Measurements from ENCODE around the gene MCU.
"Not testable (repeated sequence)": the region's sequence is repeated elsewhere in the genome, so short reads cannot be mapped to it uniquely, and the experiment has no call there.

MCU gene

GRCh38 chr10:72761498-72761897 lies 69.6 kb downstream of the MCU start:
- no peak for DNase-seq

DNA sequence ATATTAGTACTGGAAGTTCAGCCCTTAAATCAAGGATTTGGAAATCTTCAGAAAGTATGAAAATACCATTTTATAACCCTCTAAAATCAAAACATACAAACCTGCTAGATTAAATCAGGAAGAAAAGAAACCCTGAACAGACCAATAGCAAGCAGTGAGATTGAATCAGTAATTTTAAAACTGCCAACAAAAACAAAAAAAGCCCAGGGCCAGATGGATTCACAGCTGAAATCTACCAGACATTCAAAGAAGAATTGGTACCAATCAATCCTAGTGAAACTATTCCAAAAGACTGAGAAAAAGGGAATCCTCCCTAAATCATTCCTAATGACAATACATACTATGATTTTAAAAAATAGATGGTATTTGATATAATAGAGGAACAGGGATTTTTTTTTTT lies 70.1 kb downstream of the MCU start:
- DNase-seq, result no peak

DNA sequence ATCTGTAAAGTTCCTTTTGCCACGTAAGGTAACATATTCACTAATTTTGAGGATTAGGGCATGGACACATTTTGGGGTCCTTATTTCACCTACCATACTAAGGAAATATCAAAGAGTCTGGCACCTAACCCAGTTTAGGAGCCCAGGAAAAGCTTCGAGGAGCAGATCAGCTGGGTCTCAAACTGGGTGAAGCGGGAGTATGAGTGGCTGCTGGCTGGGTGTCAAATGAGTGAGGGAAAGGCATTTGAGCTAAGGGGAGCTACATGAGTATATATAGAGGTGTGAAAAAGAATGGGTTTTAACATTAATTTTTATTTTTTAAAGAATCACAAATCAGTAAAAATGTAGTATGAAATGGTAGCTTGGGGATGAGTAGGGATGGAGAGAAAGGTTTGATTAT lies 71.3 kb downstream of the MCU start:
- DNase-seq, result no peak

- no peak for DNase-seq
These were observed 72.2 kb downstream of the MCU start for GRCh38 chr10:72764151-72764550.

DNA sequence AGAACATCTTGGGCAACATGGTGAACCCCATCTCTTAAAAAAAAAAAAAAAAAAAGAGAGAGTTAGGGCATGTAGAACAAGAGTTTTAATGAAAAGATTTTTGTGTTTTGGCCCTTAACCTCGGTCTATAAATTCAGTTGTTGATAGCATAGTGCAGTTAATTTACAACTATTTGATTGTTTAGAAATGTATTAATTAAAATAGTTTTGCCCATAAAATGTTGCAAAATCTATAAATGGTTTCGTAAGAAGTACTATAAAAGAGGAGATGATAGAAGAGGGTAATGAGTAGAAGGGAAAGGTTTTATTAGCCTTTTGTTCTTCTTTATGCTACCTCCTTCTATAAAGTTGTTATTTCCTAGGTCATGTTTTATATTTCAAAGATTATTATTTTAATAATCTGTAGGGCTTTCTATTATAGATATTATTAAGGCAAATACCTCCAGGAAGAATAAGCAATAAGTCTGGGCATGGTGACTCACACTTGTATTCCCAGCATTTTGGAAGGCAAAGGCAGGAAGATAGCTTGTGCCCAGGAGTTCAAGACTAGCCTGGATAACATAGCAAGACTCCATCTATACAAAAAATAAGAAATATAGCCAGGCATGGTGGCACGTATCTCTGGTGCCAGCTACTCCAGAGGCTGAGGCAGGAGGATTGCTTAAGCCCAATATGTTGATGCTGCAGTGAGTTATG lies 73.3 kb downstream of the MCU start:
- DNase-seq, result no peak

DNA sequence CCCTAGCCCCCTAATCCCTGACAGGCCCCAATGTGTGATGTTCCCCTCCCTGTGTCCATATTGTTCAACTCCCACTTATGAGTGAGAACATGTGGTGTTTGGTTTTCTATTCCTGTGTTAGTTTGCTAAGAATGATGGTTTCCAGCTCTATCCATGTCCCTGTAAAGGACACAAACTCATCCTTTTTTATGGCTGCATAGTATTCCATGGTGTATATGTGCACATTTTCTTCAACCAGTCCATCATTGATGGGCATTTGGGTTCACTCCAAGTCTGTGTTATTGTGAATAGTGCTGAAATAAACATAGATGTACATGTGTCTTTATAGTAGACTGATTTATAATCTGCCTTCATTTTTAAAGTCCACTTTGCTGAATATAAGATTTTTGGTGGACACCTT lies 79.3 kb downstream of the MCU start:
- DNase-seq, result not testable (repeated sequence)

DNA sequence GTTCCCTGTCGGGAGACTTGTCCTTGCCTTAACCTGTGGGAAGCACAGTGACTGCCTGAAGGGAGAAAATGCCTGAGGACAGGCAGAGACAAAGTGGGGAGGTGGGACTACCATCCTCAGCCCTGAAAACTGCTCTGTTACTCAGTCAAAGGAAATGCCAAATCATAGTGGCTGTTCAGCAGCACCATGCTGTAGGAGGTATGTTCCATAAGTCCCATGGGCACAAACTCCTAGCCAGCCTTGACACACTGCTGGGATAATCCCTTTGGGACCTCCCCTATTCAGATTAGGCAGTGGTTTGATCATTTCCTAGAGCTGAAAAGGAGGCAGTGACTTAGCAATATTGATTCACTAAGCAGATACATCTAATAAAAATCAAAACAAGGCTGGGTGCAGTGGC lies 80.1 kb downstream of the MCU start:
- no peak for DNase-seq

DNA sequence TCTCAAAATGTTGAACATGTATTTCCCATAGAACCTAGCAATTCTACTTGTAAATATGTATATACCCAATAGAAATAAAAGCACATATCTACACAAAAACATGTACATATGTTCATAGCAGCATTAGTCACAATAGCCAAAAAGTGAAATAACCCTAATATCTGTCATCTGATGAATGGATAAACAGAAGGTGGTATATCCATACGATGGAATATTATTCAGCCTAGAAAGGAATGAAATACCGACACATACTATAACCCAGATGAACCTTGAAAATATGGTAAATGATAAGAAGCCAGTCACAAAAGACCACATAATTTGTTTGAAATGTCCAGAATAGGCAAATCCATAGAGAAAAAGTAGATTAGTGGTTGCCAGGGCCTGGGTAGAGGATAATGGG lies 87.9 kb downstream of the MCU start:
- DNase-seq, result no peak

DNA sequence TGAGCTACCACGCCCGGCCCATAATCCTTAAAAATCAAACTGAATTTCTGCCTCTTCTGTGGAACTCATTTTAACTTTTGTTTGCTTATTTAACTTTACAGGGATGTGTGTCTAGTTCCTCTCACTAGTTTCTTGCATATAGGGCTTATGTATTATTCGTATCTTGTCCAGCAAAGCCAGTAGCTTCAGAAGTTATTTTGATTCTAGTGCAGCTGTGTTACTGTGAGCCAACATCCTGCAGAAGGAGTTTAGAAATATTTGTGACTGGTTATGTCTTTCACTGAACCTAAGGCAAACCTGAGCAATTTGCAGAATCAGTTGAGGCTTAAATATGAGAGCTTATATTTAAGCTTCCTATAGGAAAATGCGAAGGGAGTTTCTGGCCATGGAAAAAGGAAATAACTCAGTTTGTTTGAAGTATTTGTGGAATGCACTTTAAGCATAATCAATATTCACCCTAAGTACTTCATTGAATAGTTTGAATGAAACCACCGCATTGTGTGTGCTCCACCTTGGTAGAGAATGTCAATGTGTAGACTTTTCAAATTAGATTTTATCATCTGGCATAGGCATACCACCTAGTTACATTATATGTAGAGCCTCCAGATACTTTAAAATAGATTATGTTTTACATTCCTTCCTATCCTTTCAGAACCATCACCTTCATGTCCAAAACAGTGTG lies 90.8 kb downstream of the MCU start:
- no peak for DNase-seq

DNA sequence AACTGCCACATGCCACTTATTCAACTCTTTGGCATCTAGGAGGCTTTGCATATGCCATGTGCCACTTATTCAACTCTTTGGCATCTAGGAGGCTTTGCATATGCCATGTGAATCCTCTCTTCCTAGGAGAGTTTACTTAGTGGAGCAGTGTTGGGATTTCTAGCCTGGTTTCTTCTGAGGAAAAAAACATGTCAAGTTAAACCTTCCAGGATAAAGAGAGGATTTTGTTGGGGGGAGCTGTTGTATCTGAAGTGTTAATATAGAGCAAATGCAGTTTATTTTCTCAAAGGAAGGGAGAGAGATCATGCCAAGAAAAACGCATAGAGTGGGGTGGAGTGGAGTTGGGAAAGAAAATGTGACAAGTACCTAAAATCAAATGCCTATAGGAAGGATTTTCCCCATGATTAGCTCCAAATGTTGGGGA lies 91.5 kb downstream of the MCU start:
- no peak for DNase-seq

- peak in 24 of 51 donors; percentile 1 to 32 (median 6) for DNase-seq
These were observed 92.8 kb downstream of the MCU start for GRCh38 chr10:72784551-72785351.

GRCh38 chr10:72785409-72785808 lies 93.5 kb downstream of the MCU start:
- no peak for DNase-seq

GRCh38 chr10:72790216-72790990 lies 98.5 kb downstream of the MCU start:
- DNase-seq, result no peak

DNA sequence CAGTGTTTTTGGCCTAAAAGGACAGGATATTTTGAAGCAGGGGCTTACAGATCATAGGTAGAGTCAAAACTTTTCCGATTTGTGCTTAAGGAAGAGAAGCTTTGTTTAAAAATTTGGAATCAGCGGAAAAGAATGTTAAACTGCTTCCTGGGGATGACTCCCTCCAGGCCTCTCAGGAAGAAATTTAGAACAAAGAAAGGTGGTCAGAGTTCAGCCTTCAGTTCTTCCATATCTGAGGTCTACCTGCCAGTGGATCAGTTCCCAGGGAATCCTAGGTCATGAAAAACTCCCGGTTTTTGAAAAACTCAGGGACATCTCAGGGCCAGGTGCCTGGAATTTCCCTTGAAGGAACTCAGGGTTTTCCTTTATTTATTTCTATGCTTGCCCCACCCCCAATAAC lies 100.3 kb downstream of the MCU start:
- DNase-seq, result no peak

DNA sequence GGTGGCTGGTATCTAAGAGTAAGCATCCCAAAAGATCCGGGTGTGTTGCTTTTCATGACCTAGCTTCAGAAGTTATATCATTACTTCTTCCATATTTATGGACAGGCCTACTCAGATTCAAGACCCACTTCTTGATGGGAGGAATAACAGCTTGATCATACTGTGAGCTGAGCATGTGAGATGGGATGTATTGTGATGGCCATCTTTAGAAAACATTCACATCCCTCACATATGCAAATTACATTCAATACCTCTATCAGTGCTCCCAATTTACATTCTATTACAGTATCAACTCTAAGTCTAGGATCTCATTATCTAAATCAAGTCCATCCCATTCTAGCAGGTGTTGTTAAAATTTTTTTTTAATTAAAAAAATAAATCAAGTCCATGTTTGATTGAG lies 101.8 kb downstream of the MCU start:
- no peak for DNase-seq

GRCh38 chr10:72794260-72794659 lies 102.3 kb downstream of the MCU start:
- no peak for DNase-seq

DNA sequence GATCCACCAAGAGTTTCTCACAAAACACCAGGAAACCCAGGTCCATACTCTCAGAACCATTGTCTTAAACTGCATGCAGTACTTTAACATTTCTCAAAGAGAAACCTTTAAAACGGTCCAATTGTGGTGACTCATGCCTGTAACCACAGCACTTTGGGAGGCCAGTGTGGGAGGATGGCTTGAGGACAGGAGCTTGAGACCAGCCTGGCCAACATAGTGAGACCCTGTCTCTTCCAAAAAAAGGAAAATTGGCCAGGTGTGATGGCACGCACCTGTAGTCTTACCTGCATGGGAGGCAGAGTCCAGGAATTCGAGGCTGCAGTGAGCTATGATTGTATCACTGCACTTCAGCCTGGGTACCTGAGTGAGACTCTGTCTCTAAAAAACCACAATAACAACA lies 104.1 kb downstream of the MCU start:
- no peak for DNase-seq

- no peak for DNase-seq
These were observed 104.6 kb downstream of the MCU start for GRCh38 chr10:72796538-72796937.

GRCh38 chr10:72800000-72800740 lies 108.2 kb downstream of the MCU start:
- no peak for DNase-seq

GRCh38 chr10:72800741-72801092 lies 108.8 kb downstream of the MCU start:
- DNase-seq, result no peak

GRCh38 chr10:72801263-72801868 lies 109.4 kb downstream of the MCU start:
- no peak for DNase-seq

Data from hypothalamus (tissue), 51 donors.